ENCODE measurements around the gene CFAP299.

The CFAP299 gene

DNA sequence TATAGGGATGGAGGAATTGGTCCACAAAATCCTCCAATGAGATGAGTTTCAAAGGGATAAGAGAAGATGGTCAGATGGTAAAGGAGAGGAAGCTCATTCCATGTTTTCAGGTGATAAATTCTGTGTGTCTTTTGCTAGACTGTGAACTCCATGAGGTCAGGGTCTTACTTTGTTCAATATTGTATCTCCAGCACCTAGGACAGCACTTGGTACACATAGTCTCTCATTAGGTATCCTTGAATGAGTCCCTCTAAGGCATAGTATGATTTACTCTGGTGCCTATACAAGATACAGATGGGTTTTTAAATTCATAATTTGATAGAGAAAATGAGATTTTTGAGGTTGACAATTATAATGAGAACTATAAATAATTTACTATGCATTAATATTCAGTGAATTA is 510.7 kb downstream of the CFAP299 start:
- no peak for DNase-seq

DNA sequence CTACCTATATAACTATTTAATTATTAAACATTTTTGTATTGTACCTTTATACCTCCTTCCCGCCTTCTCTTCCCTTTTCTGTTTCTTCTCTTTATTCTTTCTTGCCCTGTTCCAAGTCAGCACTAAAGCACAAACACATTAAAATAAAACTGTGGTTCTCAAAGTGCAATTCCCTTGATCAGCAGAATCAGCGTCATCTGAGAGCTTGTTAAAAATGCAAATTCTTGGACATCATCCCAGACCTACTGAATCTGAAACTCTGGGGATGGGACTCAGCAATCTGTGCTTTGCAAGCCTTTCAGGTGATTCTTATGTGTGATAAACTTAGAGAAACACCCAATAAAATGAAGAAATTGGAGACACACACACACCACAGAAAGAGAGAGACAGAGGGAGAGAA is 516.5 kb downstream of the CFAP299 start:
- DNase-seq = no peak

- no peak for DNase-seq
Measured at GRCh38 chr4:80873571-80873970, 538.0 kb downstream of the CFAP299 start.

DNA sequence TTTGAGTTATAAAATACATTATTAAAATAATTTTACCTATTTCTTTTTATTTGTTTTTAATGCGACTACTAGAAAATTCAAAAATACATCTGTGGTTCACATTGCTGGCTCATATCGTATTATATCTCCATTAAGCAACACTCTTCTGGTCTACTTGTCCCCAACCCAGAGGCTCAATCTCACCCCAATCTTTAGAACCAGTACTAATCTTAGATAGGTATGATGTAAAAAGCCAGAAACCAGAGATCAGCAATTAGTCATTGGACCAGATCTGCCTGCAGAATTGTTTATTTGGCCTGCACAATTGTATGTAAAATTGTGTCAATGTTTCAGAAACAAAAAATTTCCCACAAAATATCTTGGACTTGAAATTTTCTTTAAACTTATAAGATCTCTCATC is 539.4 kb downstream of the CFAP299 start:
- no peak for DNase-seq

- DNase-seq = no peak
Measured at GRCh38 chr4:80875642-80876041, 540.1 kb downstream of the CFAP299 start.

DNA sequence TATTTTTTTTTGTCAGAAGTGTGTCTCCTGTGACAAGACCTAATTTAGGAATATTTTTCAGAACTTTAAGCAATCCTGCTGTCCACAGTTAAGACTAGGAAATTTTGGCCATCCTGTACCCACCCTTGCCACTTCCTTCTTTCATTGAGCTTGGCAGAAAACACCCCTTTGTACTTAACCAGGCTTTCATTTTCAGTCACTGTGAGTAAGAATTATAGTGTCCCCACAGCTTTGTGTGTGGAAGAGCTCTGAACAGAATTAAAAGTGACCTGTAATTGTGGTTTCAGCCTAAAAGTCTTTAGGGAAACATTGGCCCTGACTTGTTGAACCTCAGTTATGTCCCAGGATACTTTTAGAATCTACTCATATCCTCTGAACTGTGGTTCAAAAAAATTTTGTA is 541.3 kb downstream of the CFAP299 start:
- no peak for DNase-seq

DNA sequence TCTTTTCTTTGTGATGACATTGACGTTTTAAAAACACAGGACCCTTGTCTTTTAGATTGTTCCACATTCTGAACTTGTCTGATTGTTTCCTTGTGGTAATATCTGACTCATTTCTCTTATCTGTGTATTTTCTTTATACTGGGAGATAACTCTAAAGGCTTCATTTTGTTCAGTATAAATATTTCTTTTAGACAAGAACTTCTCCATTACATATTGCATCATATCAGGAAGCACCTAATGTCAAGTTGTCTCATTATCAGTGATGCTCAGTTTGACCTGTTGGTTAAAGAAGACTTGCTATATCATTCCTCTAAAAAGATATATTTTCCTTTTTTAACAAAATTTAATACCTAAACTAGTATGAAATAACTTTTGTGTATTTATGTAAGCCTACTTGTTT is 542.7 kb downstream of the CFAP299 start:
- DNase-seq = no peak

GRCh38 chr4:80897537-80898303 is 562.2 kb downstream of the CFAP299 start:
- no peak for DNase-seq

- DNase-seq = no peak
Measured at GRCh38 chr4:80900908-80901307, 565.4 kb downstream of the CFAP299 start.

DNA sequence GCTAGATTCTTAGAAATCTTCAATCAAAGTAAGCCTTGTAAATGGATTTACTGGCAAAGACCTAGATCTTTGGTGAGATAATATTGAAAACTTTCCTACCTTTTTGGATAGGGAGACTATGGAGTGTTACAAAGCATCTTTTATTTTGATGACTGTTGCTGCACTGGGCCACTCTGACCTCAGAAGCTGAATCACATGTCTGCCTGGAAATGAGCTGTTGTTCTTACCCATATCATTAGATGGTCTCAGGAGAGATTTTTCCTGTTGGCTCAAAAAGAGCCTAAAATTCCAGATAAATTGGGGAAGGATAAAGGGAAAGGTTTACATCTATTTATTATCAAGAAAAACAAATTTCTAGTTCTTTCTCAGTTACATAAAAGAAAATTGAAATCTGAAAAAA is 567.5 kb downstream of the CFAP299 start:
- no peak for DNase-seq

DNA sequence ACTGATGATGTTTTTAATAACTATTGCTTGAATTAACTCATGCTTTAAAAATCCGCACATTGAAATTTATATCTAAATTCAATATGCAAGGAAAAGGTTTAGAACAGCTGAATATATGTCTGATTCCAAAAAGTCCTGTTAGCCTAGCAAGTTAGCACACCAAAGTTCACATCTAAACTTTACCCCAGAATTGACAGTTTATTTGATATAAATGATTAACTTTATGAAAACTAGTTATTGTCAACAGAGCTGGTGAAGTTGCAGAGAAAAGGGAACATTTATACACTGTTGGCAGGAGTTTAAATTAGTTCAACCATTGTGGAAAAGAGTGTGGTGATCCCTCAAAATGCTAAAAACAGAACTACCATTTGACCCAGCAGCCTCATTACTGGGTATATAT is 574.4 kb downstream of the CFAP299 start:
- no peak for DNase-seq

GRCh38 chr4:80911458-80911857 is 575.9 kb downstream of the CFAP299 start:
- no peak for DNase-seq

DNA sequence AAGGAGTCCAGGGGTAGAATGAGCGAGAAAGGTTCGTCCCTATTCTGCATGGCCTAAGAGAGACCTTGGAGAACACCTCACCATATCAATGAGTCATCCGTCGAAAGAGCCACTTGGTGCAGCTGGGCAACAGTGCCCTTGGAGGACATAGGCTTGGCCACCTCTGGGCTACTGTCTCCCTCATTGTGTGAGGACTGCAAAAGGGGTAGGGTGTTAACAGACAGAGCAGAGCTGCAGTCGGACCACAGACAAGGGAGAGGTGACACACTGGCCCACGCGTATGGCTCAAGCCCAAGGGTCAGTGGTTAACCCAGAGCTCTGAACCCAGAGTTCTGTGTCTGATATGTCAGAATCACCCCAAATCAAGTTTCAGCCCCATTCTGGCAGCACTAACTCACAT is 576.8 kb downstream of the CFAP299 start:
- DNase-seq = no peak

DNA sequence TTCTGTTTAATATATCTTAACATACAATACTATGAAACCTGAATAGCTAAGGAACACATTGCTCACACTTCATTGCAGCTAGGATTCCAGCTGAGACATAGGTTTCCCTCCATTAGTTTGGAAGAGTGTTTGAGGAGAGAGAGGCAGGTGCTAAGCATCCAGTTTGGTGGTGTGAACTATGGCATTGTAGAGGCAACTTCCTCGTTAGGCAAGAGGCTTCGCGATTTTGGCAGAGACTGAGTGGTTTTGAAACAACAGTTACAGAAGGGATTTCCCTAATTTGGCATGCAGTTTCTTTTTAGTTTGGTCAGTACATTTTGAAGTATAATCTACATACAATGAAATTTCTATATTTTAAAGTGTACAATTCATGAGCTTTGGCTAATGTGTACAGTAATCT is 577.9 kb downstream of the CFAP299 start:
- DNase-seq = no peak

DNA sequence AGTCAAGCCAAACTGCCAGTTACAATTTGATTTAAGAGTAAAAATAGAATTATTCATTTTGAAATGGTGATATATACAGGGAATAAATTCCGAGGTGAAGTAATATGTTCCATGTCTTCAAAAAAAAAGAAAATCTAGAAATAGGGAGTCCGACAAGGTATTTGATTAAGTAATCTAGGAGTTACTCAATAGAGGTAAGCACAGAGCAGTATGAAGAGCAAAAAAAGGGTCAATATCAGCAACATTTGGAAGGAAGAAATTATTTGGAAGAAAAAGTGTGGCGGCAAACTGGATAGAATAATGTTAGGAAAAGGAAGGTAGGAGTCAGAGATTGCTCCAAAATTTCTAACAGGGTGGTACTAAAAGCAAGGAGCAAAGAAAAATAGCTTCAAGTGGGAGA is 581.2 kb downstream of the CFAP299 start:
- DNase-seq = no peak

GRCh38 chr4:80918004-80918403 is 582.5 kb downstream of the CFAP299 start:
- no peak for DNase-seq

GRCh38 chr4:80921441-80921840 is 585.9 kb downstream of the CFAP299 start:
- DNase-seq = no peak

- DNase-seq = no peak
Measured at GRCh38 chr4:80922941-80923340, 587.4 kb downstream of the CFAP299 start.

DNA sequence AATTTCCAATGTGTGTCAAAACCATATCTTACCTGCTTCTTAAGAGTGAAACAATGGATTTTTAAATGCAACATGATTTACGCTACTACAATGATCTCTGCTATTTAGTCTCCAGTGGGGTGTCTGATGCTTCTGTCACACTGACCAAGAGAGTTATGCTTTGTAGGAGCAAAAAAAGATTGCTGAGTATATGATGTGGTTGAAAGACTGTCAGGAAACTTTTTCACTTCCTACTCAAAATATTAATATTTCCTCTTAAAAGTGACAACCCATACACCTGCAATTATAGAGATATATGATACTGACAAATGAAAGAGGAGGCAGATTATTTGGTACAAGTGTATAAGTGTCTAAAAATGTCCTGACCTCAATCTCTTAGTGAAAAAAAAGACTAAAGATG is 589.8 kb downstream of the CFAP299 start:
- DNase-seq = no peak

- DNase-seq = no peak
Measured at GRCh38 chr4:80926446-80926845, 590.9 kb downstream of the CFAP299 start.

- no peak for DNase-seq
Measured at GRCh38 chr4:80926891-80927290, 591.4 kb downstream of the CFAP299 start.

DNA sequence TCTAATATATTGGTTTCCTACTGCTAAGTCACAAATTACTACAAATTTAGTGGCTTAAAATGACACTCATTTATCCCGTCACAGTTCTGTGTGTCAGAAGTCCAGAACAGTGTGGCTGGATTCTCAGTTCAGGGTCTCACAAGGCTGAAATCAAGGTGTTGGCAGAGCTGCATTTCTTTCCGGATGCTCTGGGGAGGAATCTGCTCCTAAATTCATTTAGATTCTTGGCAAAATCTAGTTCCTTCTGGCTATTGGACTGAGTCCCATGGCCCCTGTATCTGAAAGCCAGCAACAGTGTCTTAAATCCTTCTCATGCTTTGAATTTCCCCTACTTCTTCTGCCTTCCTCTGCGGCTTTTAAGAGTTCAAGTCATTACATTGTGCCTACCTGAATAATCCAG is 591.9 kb downstream of the CFAP299 start:
- DNase-seq = no peak

- DNase-seq = no peak
Measured at GRCh38 chr4:80931631-80932081, 596.1 kb downstream of the CFAP299 start.

- DNase-seq = no peak
Measured at GRCh38 chr4:80948141-80948540, 612.6 kb downstream of the CFAP299 start.

DNA sequence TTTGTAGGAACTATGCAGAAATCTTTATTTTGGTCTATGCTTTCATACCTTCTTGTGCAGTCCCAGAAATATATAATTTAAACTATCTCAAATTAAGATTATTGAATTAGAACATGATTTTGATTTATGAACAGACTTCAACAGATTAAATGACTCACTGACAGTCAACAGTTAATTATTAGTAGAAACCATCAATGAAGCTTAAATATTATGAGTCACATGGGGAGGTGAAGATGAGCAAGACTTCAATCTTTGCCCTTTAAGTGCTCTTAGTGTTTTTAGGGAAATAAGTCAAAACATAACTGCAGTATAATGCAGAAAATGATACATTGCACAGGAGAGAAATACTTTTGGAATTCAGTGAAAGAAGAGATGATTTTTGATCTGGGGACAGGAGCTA is 613.5 kb downstream of the CFAP299 start:
- no peak for DNase-seq

Measured in activated T-cell treated with anti-CD3 and anti-CD28 coated beads, Interleukin-2, amount 50 U/mL, for 48 hours (primary cell).